Neural progenitor cell (in vitro differentiated cells): ENCODE results near the gene P2RX3. TPM values are rescaled to one million over a fixed set of nuclear protein-coding genes. Genes with fewer than 3 reads are reported as not detected.

Experiments used
- DNase-seq: peaks from one replicate; pipeline ENCODE4 v3.0.0-alpha.2; 2016; ENCODE audit warnings: low spot score
- H2AFZ ChIP-seq: fragments of 200-600 bp; sonication (generic); replicated peaks from 2 replicates; pipeline ENCODE4 v1.6.1; 2016; ENCODE audit warnings: antibody characterized with exemption
- H3F3A ChIP-seq: fragments of 200-600 bp; sonication (generic); 2 replicates; pipeline ENCODE4 v1.6.1; 2016; ENCODE audit warnings: antibody characterized with exemption, low read depth
- H3K27ac ChIP-seq: fragments of 200-600 bp; sonication (generic); 2 replicates; pipeline ENCODE4 v1.5.1; 2016; ENCODE audit warnings: mild to moderate bottlenecking
- H3K27me3 ChIP-seq: fragments of 200-600 bp; sonication (generic); 2 replicates; pipeline ENCODE4 v1.6.1; 2016; ENCODE audit warnings: mild to moderate bottlenecking, moderate library complexity
- H3K36me3 ChIP-seq: fragments of 200-600 bp; sonication (generic); 2 replicates; pipeline ENCODE4 v1.5.1; 2016
- H3K4me1 ChIP-seq: fragments of 200-600 bp; sonication (generic); 2 replicates; pipeline ENCODE4 v1.6.1; 2016; ENCODE audit warnings: mixed run types
- H3K4me2 ChIP-seq: fragments of 200-600 bp; sonication (generic); 2 replicates; pipeline ENCODE4 v1.6.1; 2016
- H3K4me3 ChIP-seq: fragments of 200-600 bp; sonication (generic); 2 replicates; pipeline ENCODE4 v1.5.1; 2016
- H3K79me2 ChIP-seq: fragments of 200-600 bp; sonication (generic); 2 replicates; pipeline ENCODE4 v1.6.1; 2016; ENCODE audit warnings: low read depth
- H3K9ac ChIP-seq: fragments of 200-600 bp; sonication (generic); 2 replicates; pipeline ENCODE4 v1.6.1; 2016
- H3K9me3 ChIP-seq: fragments of 200-600 bp; sonication (generic); 2 replicates; pipeline ENCODE4 v1.5.1; 2016; ENCODE audit warnings: low read depth
- H4K20me1 ChIP-seq: fragments of 200-600 bp; sonication (generic); 2 replicates; pipeline ENCODE4 v1.6.1; 2016; ENCODE audit warnings: low read depth
- H3K27ac Mint-ChIP-seq: 3 replicates; pipeline ENCODE4 v1.8.0; 2021; ENCODE audit warnings: mixed read lengths
- H3K27me3 Mint-ChIP-seq: 2 replicates; pipeline ENCODE4 v1.8.0; 2022; ENCODE audit warnings: low read depth, mild to moderate bottlenecking, inconsistent platforms, moderate library complexity, mixed read lengths; ENCODE audit not compliant: insufficient read depth
- H3K36me3 Mint-ChIP-seq: 3 replicates; pipeline ENCODE4 v1.8.0; 2021; ENCODE audit warnings: mixed read lengths
- H3K4me1 Mint-ChIP-seq: 3 replicates; pipeline ENCODE4 v1.8.0; 2021; ENCODE audit warnings: mixed read lengths
- H3K4me3 Mint-ChIP-seq: 3 replicates; pipeline ENCODE4 v1.8.0; 2021; ENCODE audit warnings: mild to moderate bottlenecking, moderate library complexity, mixed read lengths
- H3K9me3 Mint-ChIP-seq: 3 replicates; pipeline ENCODE4 v1.8.0; 2020; ENCODE audit warnings: mixed read lengths
- CTCF ChIP-seq: fragments of 200-600 bp; sonication (generic); IDR thresholded peaks from 2 replicates; pipeline ENCODE4 v1.5.1; 2017; ENCODE audit warnings: antibody characterized with exemption, mild to moderate bottlenecking
- EZH2 ChIP-seq: fragments of 200-600 bp; sonication (generic); IDR thresholded peaks from 2 replicates; pipeline ENCODE4 v1.6.1; 2017; ENCODE audit warnings: antibody characterized with exemption, mild to moderate bottlenecking, moderate library complexity
- EZH2phosphoT487 ChIP-seq: fragments of 200-600 bp; sonication (generic); IDR thresholded peaks from 2 replicates; pipeline ENCODE4 v1.6.1; 2017; ENCODE audit warnings: antibody characterized with exemption
- total RNA-seq: library from RNA; depleted of rRNA; stranded (reverse); fragments of >200 nt; gene quantifications from 2 replicates; pipeline ENCODE4 v1.2.3, GENCODE V29; 2015; ENCODE audit warnings: low replicate concordance

The P2RX3 gene
- total RNA-seq, 1 donor from 2014 or later, result 2.4 TPM

- Histone ChIP-seq H3F3A (no peaks in the 10 kb centered on the region), H3K79me2 (no peaks in the 10 kb centered on the region), H3K4me2 (no peak overlapping the region), H4K20me1 (no peaks in the 10 kb centered on the region), H3K9ac (no peak overlapping the region), H3K27me3 (no peaks in the 10 kb centered on the region), H3K36me3 (no peaks in the 10 kb centered on the region), H3K27ac (no peak overlapping the region), H3K4me1 (no peaks in the 10 kb centered on the region), H2AFZ (no peak overlapping the region), H3K9me3 (no peaks in the 10 kb centered on the region), H3K4me3 (no peak overlapping the region)
- Mint-ChIP-seq H3K27ac (no peak overlapping the region), H3K9me3 (no peaks in the 10 kb centered on the region), H3K4me1 (no peaks in the 10 kb centered on the region), H3K4me3 (no peak overlapping the region), H3K36me3 (no peaks in the 10 kb centered on the region), H3K27me3 (peaks cover 10% of the 10 kb centered on the region)
- no peak for DNase-seq
- TF ChIP-seq EZH2phosphoT487, result no peak
- no peak for TF ChIP-seq EZH2
- no peak for TF ChIP-seq CTCF
These were observed 67.2 kb downstream of the P2RX3 start for GRCh38 chr11:57405271-57405860.

- H3K27me3 ChIP-seq, result no peaks in the 10 kb centered on the region
- Mint-ChIP-seq H3K27ac (no peak overlapping the region), H3K4me1 (no peaks in the 10 kb centered on the region), H3K4me3 (no peak overlapping the region), H3K36me3 (peaks cover 3% of the 10 kb centered on the region), H3K9me3 (no peaks in the 10 kb centered on the region), H3K27me3 (peaks cover 7% of the 10 kb centered on the region)
- H4K20me1 ChIP-seq, result no peaks in the 10 kb centered on the region
- H3K4me3 ChIP-seq, result no peak overlapping the region
- no peaks in the 10 kb centered on the region for H3K79me2 ChIP-seq
- no peak overlapping the region for H2AFZ ChIP-seq
- no peaks in the 10 kb centered on the region for H3K36me3 ChIP-seq
- H3K9ac ChIP-seq, result no peak overlapping the region
- H3K4me2 ChIP-seq, result no peak overlapping the region
- H3K9me3 ChIP-seq, result no peaks in the 10 kb centered on the region
- DNase-seq, result no peak
- no peaks in the 10 kb centered on the region for H3K4me1 ChIP-seq
- H3K27ac ChIP-seq, result no peak overlapping the region
- no peak for TF ChIP-seq EZH2phosphoT487
- TF ChIP-seq CTCF, result no peak
- no peak for TF ChIP-seq EZH2
- no peaks in the 10 kb centered on the region for H3F3A ChIP-seq
These were observed 68.3 kb downstream of the P2RX3 start for GRCh38 chr11:57406337-57406904.

- peaks cover 3% of the 10 kb centered on the region for H3K36me3 Mint-ChIP-seq
- no peak overlapping the region for H3K27ac Mint-ChIP-seq
- no peaks in the 10 kb centered on the region for H4K20me1 ChIP-seq
- H3K4me1 ChIP-seq, result no peaks in the 10 kb centered on the region
- TF ChIP-seq CTCF (no peak), EZH2phosphoT487 (no peak), EZH2 (no peak)
- H3K9me3 ChIP-seq, result no peaks in the 10 kb centered on the region
- H3F3A ChIP-seq, result no peaks in the 10 kb centered on the region
- no peak overlapping the region for H3K4me3 ChIP-seq
- no peaks in the 10 kb centered on the region for H3K4me1 Mint-ChIP-seq
- no peak for DNase-seq
- no peaks in the 10 kb centered on the region for H3K79me2 ChIP-seq
- no peak overlapping the region for H3K9ac ChIP-seq
- H3K27ac ChIP-seq, result no peak overlapping the region
- no peaks in the 10 kb centered on the region for H3K27me3 ChIP-seq
- H3K4me2 ChIP-seq, result no peak overlapping the region
- no peaks in the 10 kb centered on the region for H3K9me3 Mint-ChIP-seq
- H3K4me3 Mint-ChIP-seq, result no peak overlapping the region
- peaks cover 5% of the 10 kb centered on the region for H3K27me3 Mint-ChIP-seq
- no peak overlapping the region for H2AFZ ChIP-seq
- H3K36me3 ChIP-seq, result no peaks in the 10 kb centered on the region
These were observed 69.1 kb downstream of the P2RX3 start for GRCh38 chr11:57407010-57407920.
